ENCODE data around the gene DLG1. TPM values are rescaled to one million over a fixed set of nuclear protein-coding genes. Genes with fewer than 3 reads are reported as not detected.

The DLG1 gene
- total and polyA plus RNA-seq, 2 of the 4 experiments (the other 2 are of a cell fraction) = 21.2 to 57.7 TPM

DNA sequence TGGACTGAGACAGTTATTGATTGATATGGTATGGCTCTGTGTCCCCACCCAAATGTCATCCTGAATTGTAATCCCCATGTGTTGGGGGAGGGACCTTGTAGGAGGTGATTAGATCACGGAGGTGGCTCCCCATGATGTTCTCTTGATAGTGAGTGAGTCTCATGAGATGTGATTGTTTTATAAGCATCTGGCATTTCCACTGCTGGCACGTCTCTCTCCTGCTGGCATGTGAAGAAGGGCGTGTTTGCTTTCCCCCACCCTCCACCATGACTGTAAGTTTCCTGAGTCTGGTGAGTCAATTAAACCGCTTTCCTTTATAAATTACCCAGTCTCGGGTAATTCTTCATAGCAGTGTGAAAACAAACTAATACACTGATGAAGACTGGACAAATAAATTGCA, 163.2 kb downstream of the DLG1 start:
- H2BK5ac ChIP-seq (ENCODE audit: low read depth, low read length, poor library complexity, severe bottlenecking) = no peak overlapping the region
- H3K9me1 ChIP-seq (ENCODE audit: insufficient read depth, low read length) = peaks cover 3% of the 10 kb centered on the region; the same call in 1 of the 2 replicates
- no peak overlapping the region for H4K5ac ChIP-seq (ENCODE audit: low read depth, low read length)
- intact Hi-C loops (cut with micrococcal nuclease) = no loop called here
- H3K23ac ChIP-seq (ENCODE audit: low read depth, low read length) = no peak overlapping the region
- TF ChIP-seq MXI1 (IDR thresholded peaks at IDR 0.05; ENCODE audit: borderline replicate concordance, low read depth, low read length) = no peak
- no peak for TF ChIP-seq RFX5 (IDR thresholded peaks at IDR 0.05; ENCODE audit: low read depth, low read length)
- TF ChIP-seq, protein P1, sequence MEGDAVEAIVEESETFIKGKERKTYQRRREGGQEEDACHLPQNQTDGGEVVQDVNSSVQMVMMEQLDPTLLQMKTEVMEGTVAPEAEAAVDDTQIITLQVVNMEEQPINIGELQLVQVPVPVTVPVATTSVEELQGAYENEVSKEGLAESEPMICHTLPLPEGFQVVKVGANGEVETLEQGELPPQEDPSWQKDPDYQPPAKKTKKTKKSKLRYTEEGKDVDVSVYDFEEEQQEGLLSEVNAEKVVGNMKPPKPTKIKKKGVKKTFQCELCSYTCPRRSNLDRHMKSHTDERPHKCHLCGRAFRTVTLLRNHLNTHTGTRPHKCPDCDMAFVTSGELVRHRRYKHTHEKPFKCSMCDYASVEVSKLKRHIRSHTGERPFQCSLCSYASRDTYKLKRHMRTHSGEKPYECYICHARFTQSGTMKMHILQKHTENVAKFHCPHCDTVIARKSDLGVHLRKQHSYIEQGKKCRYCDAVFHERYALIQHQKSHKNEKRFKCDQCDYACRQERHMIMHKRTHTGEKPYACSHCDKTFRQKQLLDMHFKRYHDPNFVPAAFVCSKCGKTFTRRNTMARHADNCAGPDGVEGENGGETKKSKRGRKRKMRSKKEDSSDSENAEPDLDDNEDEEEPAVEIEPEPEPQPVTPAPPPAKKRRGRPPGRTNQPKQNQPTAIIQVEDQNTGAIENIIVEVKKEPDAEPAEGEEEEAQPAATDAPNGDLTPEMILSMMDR (conservative IDR thresholded peaks at IDR 0.05; ENCODE audit: low read depth, low read length) = no peak
- no peak for TF ChIP-seq BHLHE40 (IDR thresholded peaks at IDR 0.05; ENCODE audit: low read depth, low read length)
- TF ChIP-seq, protein P2, sequence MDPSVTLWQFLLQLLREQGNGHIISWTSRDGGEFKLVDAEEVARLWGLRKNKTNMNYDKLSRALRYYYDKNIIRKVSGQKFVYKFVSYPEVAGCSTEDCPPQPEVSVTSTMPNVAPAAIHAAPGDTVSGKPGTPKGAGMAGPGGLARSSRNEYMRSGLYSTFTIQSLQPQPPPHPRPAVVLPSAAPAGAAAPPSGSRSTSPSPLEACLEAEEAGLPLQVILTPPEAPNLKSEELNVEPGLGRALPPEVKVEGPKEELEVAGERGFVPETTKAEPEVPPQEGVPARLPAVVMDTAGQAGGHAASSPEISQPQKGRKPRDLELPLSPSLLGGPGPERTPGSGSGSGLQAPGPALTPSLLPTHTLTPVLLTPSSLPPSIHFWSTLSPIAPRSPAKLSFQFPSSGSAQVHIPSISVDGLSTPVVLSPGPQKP (IDR thresholded peaks at IDR 0.05; ENCODE audit: borderline replicate concordance, low read depth, low read length) = no peak
- TF ChIP-seq NFE2L2 (IDR thresholded peaks at IDR 0.05; ENCODE audit: low read depth, low read length) = no peak
- no peak for TF ChIP-seq MAZ (IDR thresholded peaks at IDR 0.05; ENCODE audit: borderline replicate concordance, low read depth, low read length)
- no peak overlapping the region for H2AK5ac ChIP-seq (ENCODE audit: low read depth, low read length)
- ChIA-PET POLR2A (ENCODE audit: unreplicated experiment) (no interaction called here), CTCF (interaction anchor here (1.2 kb wide), 1 partner anchor 10 kb away, joined by 4 read pairs; no protein-coding TSS in a partner anchor)
- WGBS, 2 experiments (ENCODE audit: extremely low coverage in 2 of 2, insufficient read length in 1 of 2) = no CpG with 5 or more reads among the region's 5 CpGs
- dilution Hi-C loops (cut with HindIII; ENCODE audit: low sequenced_read_pairs, unreplicated experiment) = no loop called here
- no peak overlapping the region for H3K18ac ChIP-seq (ENCODE audit: low read depth, low read length)
- H3K79me1 ChIP-seq (ENCODE audit: low read depth in 1 of 2, low read length in 2 of 2) = peaks cover 0 to 5% of the 10 kb centered on the region in 2 experiments; a peak in 2 of 4 replicates
- H3K4me1 ChIP-seq (ENCODE audit: control insufficient read depth, insufficient read depth, low read length) = no peaks in the 10 kb centered on the region
- H2BK15ac ChIP-seq (ENCODE audit: low read depth, low read length) = no peak overlapping the region
- DNase-seq (no peak), ATAC-seq (ENCODE audit: low read depth) (no peak)
- no peak overlapping the region for H2BK20ac ChIP-seq (ENCODE audit: low read depth, low read length)
- H4K20me1 ChIP-seq (ENCODE audit: insufficient read depth, low read length) = peaks cover 4% of the 10 kb centered on the region; the same call in 1 of the 2 replicates
- no peak overlapping the region for H2AFZ ChIP-seq (replicated peaks; ENCODE audit: low read length, poor library complexity)
- H3K36me3 ChIP-seq (ENCODE audit: control insufficient read depth, insufficient read depth, low read length) = peaks cover 11% of the 10 kb centered on the region
- H2BK120ac ChIP-seq (ENCODE audit: low read depth, low read length) = no peak overlapping the region
- H4K8ac ChIP-seq (ENCODE audit: low read depth in 2 of 2, low read length in 2 of 2) = no peak overlapping the region
- H3K27ac ChIP-seq (ENCODE audit: insufficient read depth, low read length) = no peak overlapping the region
- peaks cover 5% of the 10 kb centered on the region; the same call in 1 of the 2 replicates for H3K9me3 ChIP-seq (ENCODE audit: control insufficient read depth, insufficient read depth, low read length)
- no peak overlapping the region for H4K91ac ChIP-seq (ENCODE audit: insufficient read depth, low read depth, low read length)
- no peaks in the 10 kb centered on the region for H3K27me3 ChIP-seq (ENCODE audit: control insufficient read depth, insufficient read depth, low read length)
- H3K56ac ChIP-seq (ENCODE audit: extremely low read depth, insufficient read depth, low read length) = no peak overlapping the region
- no peak overlapping the region for H3K9ac ChIP-seq (ENCODE audit: low read depth, low read length)
- H3K14ac ChIP-seq (replicated peaks; ENCODE audit: low read depth, low read length) = no peak overlapping the region
- in situ Hi-C loops (cut with MboI; ENCODE audit: low sequenced_read_pairs) = no loop called here
- H3K4ac ChIP-seq (ENCODE audit: low read depth, low read length) = no peak overlapping the region
- H3K4me2 ChIP-seq (ENCODE audit: low read depth, low read length) = no peak overlapping the region
- no peak overlapping the region for H2AK9ac ChIP-seq (replicated peaks; ENCODE audit: low read depth, low read length, poor library complexity)
- no peak overlapping the region for H3K4me3 ChIP-seq (ENCODE audit: insufficient read depth, low read depth, low read length)
- BruUV-seq (replicated peaks) = no TSS peak

Data from IMR-90 (cell line).